ENCODE data around the gene SLC20A1.
"Not testable (repeated sequence)": the region's sequence is repeated elsewhere in the genome, so short reads cannot be mapped to it uniquely, and the experiment has no call there.

Gene SLC20A1

DNA sequence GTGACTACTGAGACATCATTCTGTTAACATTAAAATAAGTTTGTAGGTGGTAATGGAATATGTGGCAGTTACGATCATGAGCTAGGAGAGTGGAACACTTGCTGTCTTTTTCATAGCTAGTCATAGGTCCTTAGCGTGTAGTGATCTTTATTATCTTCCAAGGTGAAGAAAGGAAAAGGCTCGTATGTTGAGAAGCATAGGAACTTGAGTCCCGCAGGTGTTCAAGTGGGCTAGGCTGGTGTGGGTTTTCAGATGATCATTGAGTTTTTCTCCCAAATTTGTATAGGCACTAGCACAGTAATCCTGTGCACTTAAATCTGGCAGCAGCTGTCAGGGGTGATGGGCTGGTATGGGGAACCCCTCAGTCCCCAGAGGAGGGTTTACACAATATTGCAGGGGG, 10.9 kb downstream of the SLC20A1 start:
- no peak for DNase-seq

- DNase-seq: no peak
Measured at GRCh38 chr2:112658301-112658700, 12.6 kb downstream of the SLC20A1 start.

GRCh38 chr2:112658839-112659667, 13.3 kb downstream of the SLC20A1 start:
- DNase-seq: no peak

- no peak for DNase-seq
Measured at GRCh38 chr2:112660138-112660537, 14.4 kb downstream of the SLC20A1 start.

DNA sequence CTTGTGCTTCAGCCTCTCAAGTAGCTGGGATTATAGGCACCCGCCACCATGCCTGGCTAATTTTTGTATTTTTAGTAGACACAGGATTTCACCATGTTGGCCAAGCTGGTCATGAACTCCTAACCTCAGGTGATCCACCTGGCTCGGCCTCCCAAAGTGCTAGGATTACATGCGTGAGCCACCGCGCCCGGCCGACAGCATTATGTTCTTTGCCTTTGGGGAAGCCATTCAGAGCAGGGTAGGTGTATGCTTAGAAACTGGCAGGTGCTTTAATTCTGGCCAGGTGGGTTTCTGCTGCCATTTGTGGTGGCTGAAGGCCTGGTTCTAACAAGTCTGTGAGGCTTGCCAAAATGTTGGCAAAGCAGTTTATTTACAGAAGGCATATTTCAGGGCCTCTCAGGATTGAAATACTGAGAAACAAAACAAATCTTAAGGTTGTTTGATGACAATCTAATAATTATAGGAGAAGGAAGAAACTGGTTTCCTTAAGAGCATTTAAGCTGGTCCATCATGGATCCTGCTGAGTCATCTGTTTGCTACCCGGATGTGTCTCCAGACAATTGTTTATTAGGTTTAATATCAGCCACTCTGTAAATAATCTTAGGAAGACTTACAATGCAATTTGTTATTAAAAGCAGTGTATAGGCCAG, 16.0 kb downstream of the SLC20A1 start:
- DNase-seq: no peak

DNA sequence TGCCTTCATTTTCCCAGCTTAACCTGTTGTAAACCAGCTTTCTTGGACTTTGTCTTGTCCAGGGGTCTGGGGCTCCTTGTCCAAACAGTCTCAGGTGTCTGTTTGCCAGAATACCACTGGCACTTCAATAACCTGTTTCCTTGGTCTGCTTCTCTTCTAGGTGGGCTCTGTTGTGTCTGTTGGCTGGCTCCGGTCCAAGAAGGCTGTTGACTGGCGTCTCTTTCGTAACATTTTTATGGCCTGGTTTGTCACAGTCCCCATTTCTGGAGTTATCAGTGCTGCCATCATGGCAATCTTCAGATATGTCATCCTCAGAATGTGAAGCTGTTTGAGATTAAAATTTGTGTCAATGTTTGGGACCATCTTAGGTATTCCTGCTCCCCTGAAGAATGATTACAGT, 17.0 kb downstream of the SLC20A1 start:
- DNase-seq: no peak

- no peak for DNase-seq
Measured at GRCh38 chr2:112664689-112665088, 18.9 kb downstream of the SLC20A1 start.

GRCh38 chr2:112665113-112665780, 19.5 kb downstream of the SLC20A1 start:
- no peak for DNase-seq

- no peak for DNase-seq
Measured at GRCh38 chr2:112666761-112667122, 21.0 kb downstream of the SLC20A1 start.

- DNase-seq: not testable (repeated sequence)
Measured at GRCh38 chr2:112667540-112667939, 21.8 kb downstream of the SLC20A1 start.

DNA sequence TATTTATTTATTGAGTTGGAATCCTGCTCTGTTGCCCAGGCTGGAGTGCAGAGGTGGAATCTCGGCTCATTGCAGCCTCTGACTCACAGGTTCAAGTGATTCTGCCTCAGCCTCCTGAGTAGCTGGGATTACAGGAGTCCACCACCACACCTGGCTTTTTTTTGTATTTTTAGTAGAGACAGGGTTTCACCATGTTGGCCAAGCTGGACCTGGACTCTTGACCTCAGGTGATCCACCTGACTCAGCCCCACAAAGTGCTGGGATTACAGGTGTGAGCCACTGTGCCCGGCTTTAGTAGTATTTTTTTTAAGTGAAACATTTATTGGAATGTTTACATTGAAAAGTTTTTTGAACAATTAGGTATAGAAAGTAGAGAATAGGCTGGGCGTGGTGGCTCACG, 23.9 kb downstream of the SLC20A1 start:
- no peak for DNase-seq

- DNase-seq: no peak
Measured at GRCh38 chr2:112670252-112671022, 24.7 kb downstream of the SLC20A1 start.

DNA sequence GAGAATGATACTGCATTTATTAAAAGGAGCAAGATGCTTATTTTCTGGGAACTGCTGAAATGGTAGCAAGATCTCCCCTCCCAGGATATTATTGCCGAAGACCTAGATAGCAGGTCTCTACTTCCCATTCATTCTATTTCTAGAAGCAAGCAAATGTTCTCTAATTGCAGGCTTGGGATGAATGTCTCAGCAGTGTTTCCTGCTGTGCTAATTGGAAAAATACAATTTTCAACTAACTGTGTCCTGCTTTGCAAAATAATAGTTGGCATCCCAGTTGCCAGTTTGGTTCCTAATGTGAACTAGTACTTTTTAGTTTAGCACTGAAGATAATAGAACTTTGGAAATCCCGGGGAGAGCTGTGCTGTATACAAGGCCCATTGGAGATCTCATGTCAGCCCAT, 26.1 kb downstream of the SLC20A1 start:
- DNase-seq: no peak

DNA sequence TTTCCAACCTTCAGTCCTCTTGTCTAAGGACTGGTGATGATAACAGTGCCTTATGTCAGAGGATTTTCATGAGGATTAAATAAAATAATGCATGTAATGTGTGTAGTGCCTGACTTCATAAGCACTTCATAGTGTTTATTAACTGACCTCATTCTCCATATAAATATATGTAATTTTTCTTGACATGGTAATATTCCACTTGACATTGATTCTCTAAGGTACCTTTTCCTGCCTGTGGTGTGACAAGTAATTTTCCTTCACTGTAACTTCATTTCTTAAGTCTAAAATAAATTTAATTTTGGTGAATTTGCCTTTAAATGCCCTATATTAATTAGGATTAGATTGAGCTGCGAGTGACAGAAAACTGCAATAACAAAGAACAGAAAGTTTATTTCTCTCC, 27.3 kb downstream of the SLC20A1 start:
- DNase-seq: no peak

GRCh38 chr2:112674229-112674628, 28.5 kb downstream of the SLC20A1 start:
- no peak for DNase-seq

GRCh38 chr2:112679484-112679883, 33.7 kb downstream of the SLC20A1 start:
- DNase-seq: no peak

GRCh38 chr2:112680666-112681101, 34.9 kb downstream of the SLC20A1 start:
- no peak for DNase-seq

DNA sequence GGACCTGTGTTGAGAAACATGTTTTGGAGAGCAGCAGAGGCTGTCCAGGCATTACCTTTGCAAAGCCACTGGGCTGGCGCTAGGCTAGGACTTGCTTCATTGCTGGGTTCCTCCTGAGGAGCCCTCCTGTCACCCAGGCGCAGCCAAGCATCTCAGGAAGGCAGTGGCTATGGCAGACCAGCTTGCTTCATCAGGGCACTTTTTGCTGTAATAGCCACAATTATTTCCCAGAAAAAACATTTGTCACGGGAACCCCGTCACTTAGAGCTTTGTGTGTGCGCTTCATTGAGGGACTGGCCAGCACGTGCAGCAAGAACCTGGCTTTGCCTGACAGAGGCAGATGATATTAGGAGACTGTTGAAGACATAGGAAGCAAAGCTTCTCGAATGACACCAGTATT, 36.4 kb downstream of the SLC20A1 start:
- DNase-seq: no peak

DNA sequence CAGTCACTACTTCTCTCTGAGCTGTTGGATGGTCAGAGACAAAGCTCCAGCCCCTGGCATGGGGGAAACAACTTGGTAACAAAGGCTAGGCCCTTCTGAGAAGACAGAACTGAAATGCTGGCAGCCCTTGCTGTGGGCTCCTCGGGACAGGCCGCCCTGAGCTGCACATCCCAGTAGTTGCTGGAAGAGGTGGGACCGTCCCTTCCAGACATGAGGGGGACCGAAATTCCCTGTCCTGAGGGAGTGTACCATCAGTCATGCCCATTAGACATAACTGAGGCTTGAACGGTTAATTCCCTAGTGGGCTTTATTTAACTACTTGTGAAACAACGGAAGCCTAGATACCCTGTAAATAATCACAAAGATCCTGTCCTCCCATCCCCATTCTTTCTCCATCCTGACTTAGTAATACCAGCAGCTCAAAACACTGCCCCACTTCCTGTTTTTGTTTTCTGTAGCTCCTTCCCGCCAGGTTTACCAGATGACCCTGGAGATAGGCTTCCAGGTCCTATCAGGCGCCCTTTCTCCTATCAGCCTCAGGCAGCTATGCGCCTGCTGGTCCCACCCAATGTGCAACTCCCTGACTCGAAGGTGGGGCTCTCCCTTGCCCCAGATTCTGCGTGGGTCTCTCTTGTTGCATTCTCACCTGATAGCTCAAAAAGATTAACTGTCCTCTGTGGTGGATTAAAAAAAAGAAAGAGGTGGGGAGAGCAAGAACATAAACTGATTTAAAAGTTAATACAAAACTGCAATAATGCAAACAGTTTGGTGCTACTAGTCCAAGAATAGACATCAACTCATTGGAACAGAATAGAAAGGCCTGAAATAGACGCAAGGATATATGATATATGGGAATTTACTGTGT, 38.0 kb downstream of the SLC20A1 start:
- DNase-seq: no peak

DNA sequence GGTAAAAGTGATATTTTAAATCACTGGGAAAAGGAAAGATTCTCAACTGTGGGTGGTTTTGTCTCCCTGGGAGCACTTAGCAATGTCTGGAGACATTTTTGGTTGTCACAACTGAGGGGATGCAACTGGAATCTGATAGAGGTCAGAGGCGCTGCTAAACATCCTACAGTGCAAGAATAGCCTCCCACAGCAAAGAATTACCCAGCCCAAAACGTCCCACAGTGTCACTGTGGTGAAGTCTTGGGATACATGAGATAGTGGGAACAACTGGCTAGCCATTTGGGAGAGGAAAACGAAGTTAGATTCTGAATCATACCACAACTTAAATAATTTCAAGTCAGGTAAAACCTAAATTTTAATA, 38.7 kb downstream of the SLC20A1 start:
- DNase-seq: no peak

- DNase-seq: no peak
Measured at GRCh38 chr2:112685271-112685884, 39.6 kb downstream of the SLC20A1 start.

Data from NCI-H2107 (cell line).